ENCODE measurements around the gene SUSD2.
"Not testable (repeated sequence)": the region's sequence is repeated elsewhere in the genome, so short reads cannot be mapped to it uniquely, and the experiment has no call there.

SUSD2 gene

GRCh38 chr22:24188705-24189248 lies 7.5 kb downstream of the SUSD2 start:
- DNase-seq (ENCODE audit: low read depth) = no peak

GRCh38 chr22:24189249-24190158 lies 8.2 kb downstream of the SUSD2 start:
- peak; percentile 76 for DNase-seq (ENCODE audit: low read depth)

GRCh38 chr22:24190159-24190540 lies 8.9 kb downstream of the SUSD2 start:
- DNase-seq (ENCODE audit: low read depth) = no peak

- DNase-seq (ENCODE audit: low read depth) = no peak
These were observed 9.4 kb downstream of the SUSD2 start for GRCh38 chr22:24190596-24191208.

DNA sequence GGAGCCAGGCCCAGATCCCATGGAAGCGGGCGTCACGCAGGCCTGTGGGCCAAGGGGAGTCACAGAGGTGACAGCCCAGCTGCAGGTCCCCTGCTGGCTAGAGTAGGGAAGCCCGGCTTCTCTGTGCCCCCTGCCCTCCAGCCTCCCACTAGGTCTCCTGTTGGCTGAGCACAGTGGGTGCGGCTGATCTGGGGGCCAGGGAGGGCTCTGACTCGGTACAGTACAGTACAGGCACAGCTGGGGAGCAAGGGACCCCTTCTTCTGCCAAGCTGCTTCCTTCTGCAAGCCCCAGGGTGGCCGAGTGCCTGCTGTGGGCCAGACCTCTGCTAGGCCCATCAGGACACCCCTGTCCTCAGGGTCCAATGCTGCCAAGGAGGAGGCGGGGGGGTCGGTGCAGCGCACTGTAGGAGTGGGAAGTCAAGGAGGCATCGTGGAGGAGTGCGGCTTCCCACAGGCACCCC lies 10.1 kb downstream of the SUSD2 start:
- no peak for DNase-seq (ENCODE audit: low read depth)

GRCh38 chr22:24191893-24192292 lies 10.6 kb downstream of the SUSD2 start:
- DNase-seq (ENCODE audit: low read depth) = no peak

DNA sequence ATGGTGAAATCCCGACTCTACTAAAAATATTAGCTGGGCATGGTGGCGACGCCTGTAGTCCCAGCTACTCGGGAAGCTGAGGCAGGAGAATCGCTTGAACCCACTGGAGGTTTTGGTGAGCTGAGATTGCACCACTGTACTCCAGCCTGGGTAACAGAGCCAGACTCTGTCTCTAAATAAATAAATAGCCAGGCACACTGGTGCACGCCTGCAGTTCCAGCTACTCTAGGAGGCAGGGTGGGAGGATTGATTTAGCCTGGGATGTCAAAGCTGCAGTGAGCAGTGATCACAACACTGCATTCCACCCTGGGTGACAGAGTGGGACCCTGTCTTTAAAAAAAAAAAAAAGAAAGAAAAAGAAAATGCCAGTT lies 17.4 kb downstream of the SUSD2 start:
- no peak for DNase-seq (ENCODE audit: low read depth)

GRCh38 chr22:24200619-24201212 lies 19.4 kb downstream of the SUSD2 start:
- peak; percentile 69 for DNase-seq (ENCODE audit: low read depth)

GRCh38 chr22:24201681-24202614 lies 20.7 kb downstream of the SUSD2 start:
- DNase-seq (ENCODE audit: low read depth) = peak; percentile 65

DNA sequence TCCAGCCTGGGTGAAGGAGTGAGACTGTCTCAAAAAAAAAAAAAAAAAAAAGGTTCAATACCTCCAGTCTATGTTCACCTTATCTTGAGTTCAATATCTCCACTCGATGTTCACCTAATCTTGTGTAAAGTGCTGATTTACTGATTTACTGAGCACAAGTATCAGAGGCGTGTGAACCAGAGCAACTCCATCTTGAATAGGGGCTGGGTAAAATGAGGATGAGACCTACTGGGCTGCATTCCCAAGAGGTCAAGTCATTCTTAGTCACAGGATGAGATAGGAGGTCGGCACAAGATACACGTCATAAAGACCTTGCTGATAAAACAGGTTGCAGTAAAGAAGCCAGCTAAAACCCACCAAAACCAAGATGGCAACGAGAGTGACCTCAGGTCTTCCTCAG lies 22.6 kb downstream of the SUSD2 start:
- peak; percentile 68 for DNase-seq (ENCODE audit: low read depth)

DNA sequence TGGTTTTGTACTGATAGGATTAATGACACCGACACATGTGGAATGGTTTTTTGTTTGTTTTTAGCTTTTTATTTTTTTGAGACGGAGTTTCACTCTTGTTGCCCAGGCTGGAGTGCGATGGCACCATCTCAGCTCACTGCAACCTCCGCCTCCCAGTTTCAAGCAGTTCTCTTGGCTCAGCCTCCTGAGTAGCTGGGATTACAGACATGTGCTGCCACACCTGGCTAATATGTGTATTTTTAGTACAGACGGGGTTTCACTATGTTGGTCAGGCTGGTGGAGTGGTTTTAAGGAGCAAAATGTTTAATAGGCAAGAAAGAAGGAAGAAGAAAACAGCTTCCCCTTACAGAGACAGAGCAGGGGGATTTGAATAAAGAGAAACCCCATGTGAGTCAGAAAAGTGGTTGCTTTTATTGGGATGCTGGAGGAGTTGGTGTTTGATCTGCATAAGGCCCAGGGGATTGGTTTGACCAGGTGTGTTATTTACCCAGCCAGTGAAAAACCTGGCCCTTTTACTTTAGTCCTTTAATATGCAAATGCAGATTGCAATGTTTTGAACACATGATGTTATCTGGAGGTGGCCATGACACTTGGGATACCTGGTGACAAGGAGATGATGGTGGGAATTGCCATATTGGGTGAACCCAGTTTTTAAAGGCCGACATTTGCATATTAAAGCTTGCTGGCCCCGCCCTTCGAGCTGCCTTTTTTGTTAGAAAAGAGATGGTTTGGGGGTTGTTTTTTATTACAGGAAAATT lies 24.3 kb downstream of the SUSD2 start:
- DNase-seq (ENCODE audit: low read depth) = no peak

DNA sequence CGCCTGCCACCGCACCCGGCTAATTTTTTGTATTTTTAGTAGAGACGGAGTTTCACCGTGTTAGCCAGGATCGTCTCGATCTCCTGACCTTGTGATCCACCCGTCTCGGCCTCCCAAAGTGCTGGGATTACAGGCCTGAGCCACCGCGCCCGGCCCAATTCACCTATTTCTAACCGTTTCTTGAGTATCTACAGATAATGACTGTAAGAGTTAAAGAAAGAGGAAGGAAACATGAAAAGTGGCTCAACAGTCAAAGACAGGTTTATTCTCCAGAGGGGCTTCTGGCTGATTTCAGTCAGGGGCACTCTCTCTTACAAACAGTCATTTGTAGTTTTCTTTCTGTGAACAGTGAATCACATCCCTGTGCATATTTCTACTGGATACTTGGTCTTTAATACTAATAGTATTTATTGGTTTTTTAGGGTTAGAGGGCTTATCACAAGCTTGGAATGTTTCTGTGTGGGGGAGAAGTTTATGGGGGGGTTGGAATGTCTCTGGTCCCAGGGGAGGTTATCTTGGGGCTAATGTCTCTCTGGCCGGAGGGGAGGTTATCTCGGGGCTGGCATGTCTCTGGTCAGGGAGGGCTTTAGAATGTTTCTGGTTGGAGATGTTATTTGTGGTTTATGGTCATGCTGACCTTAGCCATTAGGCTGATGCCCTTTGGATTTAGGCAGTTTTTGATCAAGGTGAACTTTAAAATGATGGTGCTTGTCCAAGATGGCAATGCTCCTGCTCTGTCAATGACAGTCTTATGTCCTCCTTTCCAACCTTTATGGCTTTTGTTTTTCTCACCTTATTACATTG lies 25.4 kb downstream of the SUSD2 start:
- peak; percentile 68 for DNase-seq (ENCODE audit: low read depth)

- DNase-seq (ENCODE audit: low read depth) = no peak
These were observed 26.2 kb downstream of the SUSD2 start for GRCh38 chr22:24207264-24208011.

DNA sequence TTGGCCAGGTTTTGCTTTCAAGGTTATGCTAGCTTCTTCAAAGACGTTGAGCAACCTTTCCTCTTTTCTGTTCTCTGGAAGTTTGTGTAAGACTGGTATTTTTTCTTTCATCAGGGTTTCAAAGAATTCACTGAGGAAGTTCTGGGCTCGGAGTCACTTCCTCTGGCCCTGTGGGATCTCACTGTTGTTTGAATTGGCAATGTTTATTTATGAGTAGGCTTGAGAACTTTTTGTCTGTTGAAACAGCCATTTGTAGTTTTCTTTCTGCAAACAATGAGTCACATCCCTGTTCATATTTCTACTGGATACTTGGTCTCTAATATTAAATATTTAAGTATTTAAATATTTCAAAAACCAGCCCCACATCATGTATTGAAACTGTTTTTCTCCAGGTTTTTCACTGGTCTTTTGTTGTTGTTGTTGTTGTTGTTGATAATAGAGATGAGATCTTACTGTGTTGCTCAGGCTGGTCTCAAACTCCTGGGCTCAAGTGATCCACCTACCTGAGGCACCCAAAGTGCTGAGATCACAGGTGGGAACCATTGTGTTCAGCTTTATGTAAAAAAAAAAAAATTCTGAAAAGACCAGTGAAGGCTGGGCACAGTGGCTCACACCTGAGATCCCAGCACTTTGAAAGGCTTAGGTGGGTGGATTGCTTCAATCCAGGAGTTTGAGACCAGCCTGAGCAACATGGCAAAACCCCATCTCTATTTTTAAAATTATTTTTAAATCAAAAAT lies 26.9 kb downstream of the SUSD2 start:
- DNase-seq (ENCODE audit: low read depth) = peak; percentile 98

GRCh38 chr22:24209016-24209415 lies 27.7 kb downstream of the SUSD2 start:
- peak; percentile 8 for DNase-seq (ENCODE audit: low read depth)

GRCh38 chr22:24209687-24210086 lies 28.4 kb downstream of the SUSD2 start:
- no peak for DNase-seq (ENCODE audit: low read depth)

GRCh38 chr22:24210409-24210808 lies 29.1 kb downstream of the SUSD2 start:
- DNase-seq (ENCODE audit: low read depth) = peak; percentile 50

DNA sequence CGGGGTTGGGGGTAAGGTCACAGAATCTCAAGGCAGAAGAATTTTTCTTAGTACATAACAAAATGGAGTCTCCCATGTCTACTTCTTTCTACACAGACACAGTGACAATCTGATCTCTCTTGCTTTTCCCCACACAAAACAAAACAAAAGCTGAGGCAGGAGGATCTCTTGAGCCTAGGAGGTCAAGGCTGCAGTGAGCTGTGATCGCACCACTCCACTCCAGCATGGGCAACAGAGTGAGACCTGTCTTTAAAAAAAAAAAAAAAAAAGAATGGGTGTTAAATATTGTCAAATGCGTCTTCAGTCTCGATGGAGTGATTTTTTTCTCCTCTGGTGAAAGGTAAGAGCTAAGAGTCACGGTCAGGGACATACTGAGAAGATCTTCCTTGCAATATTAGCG lies 30.4 kb downstream of the SUSD2 start:
- DNase-seq (ENCODE audit: low read depth) = not testable (repeated sequence)

GRCh38 chr22:24213111-24213510 lies 31.8 kb downstream of the SUSD2 start:
- DNase-seq (ENCODE audit: low read depth) = not testable (repeated sequence)

Measured in ELR (cell line).